GM20431 (cell line): ENCODE measurements around the gene SPATA31A1.
"Not testable (repeated sequence)": the region's sequence is repeated elsewhere in the genome, so short reads cannot be mapped to it uniquely, and the experiment has no call there.

ENCODE experiments used
- in situ Hi-C: fragments of 300-500 bp; cut with MseI, MboI; formaldehyde crosslinking; loops from one replicate; pipeline ENCODE4 v1.15.0; 2020; ENCODE audit warnings: low sequenced_read_pairs; ENCODE audit not compliant: unreplicated experiment

SPATA31A1 gene

GRCh38 chr9:39355369-39355768, at the start of gene SPATA31A1:
Gene SPATA31A1, plus strand, starts transcription at chr9:39355669. Its CDS starts 62 bp downstream, at chr9:39355731.
- in situ Hi-C loops = not testable (repeated sequence)

GRCh38 chr9:39407261-39408204, 52.1 kb downstream of the SPATA31A1 start:
- in situ Hi-C loops = not testable (repeated sequence)

GRCh38 chr9:39411254-39411940, 55.9 kb downstream of the SPATA31A1 start:
- in situ Hi-C loops = not testable (repeated sequence)
